HEK293T (cell line): ENCODE measurements around the gene DCAF15.

Experiments
- ELF4 ChIP-seq: fragments of 450-650 bp; IDR thresholded peaks from 2 replicates; pipeline ENCODE4 v1.6.1; 2017; ENCODE audit warnings: antibody characterized with exemption
- FOXM1 ChIP-seq: fragments of 450-650 bp; IDR thresholded peaks from 2 replicates; pipeline ENCODE4 v1.6.1; 2017; ENCODE audit warnings: mild to moderate bottlenecking, borderline replicate concordance
- SP1 ChIP-seq: fragments of 450-650 bp; IDR thresholded peaks from 2 replicates; pipeline ENCODE4 v1.6.1; 2017
- ZNF384 ChIP-seq: fragments of 450-650 bp; IDR thresholded peaks from 2 replicates; pipeline ENCODE4 v1.6.1; 2016

DNA sequence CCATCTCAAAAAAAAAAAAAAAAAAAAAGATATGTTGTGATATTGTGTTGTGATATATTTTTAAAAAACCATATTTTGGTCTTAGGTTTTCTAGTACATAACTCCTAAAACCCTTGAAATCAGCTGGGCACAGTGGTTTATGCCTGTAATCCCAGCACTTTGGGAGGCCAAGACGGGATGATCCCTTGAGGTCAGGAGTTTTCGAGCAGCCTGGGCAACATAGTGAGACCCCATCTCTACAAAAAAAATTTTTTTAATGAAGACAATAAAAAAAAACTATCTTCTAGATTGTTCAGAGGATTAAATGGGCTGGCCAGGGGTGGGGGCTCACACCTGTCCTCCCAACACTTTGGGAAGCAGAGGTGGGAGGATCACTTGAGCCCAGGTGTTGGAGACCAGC lies 1.3 kb upstream of the DCAF15 start:
- TF ChIP-seq SP1 (no peak), ZNF384 (no peak), FOXM1 (no peak), ELF4 (no peak)
